ENCODE data around the gene WNK4.

DNA sequence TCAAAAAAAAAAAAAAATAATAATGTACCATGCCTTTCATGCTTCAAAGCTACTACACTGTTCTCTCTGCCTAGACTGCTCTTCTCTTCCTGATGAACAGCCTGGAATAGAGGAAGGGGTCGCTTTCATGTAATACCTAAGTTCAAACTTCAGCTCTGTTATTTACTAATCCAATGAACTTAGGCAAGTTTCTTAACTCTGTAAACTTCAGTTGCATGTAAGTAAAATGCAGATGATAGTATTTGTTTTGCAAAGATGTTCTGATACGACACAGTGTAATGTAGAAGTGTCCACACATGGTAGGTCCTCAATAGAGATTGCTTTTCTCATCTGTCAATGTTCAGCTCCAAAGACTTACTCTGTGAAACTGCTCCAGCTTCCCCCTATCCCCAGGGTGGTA, 11.5 kb downstream of the WNK4 start:
- TF ChIP-seq, protein P1, sequence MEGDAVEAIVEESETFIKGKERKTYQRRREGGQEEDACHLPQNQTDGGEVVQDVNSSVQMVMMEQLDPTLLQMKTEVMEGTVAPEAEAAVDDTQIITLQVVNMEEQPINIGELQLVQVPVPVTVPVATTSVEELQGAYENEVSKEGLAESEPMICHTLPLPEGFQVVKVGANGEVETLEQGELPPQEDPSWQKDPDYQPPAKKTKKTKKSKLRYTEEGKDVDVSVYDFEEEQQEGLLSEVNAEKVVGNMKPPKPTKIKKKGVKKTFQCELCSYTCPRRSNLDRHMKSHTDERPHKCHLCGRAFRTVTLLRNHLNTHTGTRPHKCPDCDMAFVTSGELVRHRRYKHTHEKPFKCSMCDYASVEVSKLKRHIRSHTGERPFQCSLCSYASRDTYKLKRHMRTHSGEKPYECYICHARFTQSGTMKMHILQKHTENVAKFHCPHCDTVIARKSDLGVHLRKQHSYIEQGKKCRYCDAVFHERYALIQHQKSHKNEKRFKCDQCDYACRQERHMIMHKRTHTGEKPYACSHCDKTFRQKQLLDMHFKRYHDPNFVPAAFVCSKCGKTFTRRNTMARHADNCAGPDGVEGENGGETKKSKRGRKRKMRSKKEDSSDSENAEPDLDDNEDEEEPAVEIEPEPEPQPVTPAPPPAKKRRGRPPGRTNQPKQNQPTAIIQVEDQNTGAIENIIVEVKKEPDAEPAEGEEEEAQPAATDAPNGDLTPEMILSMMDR (IDR thresholded peaks at IDR 0.05): no peak
- TF ChIP-seq POLR2A (IDR thresholded peaks at IDR 0.05): no peak

All from upper lobe of left lung (tissue), 4 donors.